Measurements from ENCODE around the gene PRSS21. TPM values are rescaled to one million over a fixed set of nuclear protein-coding genes. Genes with fewer than 3 reads are reported as not detected.

The PRSS21 gene
- total RNA-seq, 2 experiments from 2014 or later = 11.3 to 12.5 TPM

DNA sequence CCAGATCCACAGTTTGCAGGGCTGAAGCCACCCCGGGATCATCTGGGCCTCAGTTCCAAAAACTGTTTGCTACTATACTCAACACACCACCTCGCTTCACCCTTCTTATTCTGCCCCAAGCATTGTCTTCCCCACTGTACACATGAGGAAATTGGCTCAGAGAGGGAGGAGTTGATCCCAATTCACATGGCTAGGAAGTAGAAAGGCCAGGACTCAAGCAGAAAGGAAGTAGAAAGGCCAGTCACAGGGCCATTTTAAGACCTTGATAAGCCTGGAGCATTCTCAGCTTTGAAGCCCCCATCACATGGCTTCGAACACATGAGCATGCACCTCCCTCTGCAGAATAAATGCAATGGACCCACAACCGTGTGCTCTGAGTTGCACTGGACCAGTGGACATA is 48.6 kb downstream of the PRSS21 start:
- ChIA-PET CTCF (interaction anchor here (1.0 to 8.2 kb wide), 4 partner anchors 11 to 41 kb away, joined by 3 to 139 read pairs (median 4); no protein-coding TSS in a partner anchor), POLR2A (no interaction called here)
- no peak for DNase-seq
- ATAC-seq = no peak
- Mint-ChIP-seq H3K36me3 (ENCODE audit: low read depth) (no peaks in the 10 kb centered on the region), H3K4me1 (ENCODE audit: low read depth) (peaks cover 9% of the 10 kb centered on the region), H3K4me3 (no peak overlapping the region), H3K27ac (no peak overlapping the region), H3K27me3 (no peaks in the 10 kb centered on the region), H3K9me3 (no peaks in the 10 kb centered on the region)
- TF ChIP-seq, protein P1, sequence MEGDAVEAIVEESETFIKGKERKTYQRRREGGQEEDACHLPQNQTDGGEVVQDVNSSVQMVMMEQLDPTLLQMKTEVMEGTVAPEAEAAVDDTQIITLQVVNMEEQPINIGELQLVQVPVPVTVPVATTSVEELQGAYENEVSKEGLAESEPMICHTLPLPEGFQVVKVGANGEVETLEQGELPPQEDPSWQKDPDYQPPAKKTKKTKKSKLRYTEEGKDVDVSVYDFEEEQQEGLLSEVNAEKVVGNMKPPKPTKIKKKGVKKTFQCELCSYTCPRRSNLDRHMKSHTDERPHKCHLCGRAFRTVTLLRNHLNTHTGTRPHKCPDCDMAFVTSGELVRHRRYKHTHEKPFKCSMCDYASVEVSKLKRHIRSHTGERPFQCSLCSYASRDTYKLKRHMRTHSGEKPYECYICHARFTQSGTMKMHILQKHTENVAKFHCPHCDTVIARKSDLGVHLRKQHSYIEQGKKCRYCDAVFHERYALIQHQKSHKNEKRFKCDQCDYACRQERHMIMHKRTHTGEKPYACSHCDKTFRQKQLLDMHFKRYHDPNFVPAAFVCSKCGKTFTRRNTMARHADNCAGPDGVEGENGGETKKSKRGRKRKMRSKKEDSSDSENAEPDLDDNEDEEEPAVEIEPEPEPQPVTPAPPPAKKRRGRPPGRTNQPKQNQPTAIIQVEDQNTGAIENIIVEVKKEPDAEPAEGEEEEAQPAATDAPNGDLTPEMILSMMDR (IDR thresholded peaks at IDR 0.05) = no peak
- intact Hi-C loops (cut with micrococcal nuclease) = no loop called here

DNA sequence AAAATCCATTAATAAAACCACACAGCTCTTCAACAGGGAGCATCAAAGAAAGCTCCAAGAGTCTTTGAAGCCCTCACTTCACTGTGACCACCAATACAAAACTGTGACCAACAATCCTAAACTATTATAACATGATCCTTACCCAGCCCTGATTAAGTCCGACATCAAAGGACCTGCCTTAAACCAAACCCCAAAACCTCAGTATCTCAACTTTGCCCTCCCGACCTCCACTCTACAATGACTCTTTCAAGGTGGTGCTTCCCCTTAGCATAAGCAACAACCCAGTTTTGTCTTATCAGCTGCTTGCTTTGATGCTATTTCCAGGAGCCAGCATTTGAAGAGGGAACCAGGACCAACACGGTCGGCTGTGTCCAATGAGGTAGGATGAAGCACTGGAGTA is 49.4 kb downstream of the PRSS21 start:
- H3K27ac Mint-ChIP-seq = no peak overlapping the region
- TF ChIP-seq, protein P1 (IDR thresholded peaks at IDR 0.05) = no peak
- no peaks in the 10 kb centered on the region for H3K27me3 Mint-ChIP-seq
- ChIA-PET POLR2A (no interaction called here), CTCF (interaction anchor here (1.0 to 8.2 kb wide), 4 partner anchors 12 to 27 kb away, joined by 3 to 139 read pairs (median 4); partner anchors contain the start of gene FLYWCH2)
- no peaks in the 10 kb centered on the region for H3K9me3 Mint-ChIP-seq
- ATAC-seq (no peak), DNase-seq (no peak)
- H3K4me3 Mint-ChIP-seq = no peak overlapping the region
- intact Hi-C loops (cut with micrococcal nuclease) = no loop called here
- H3K36me3 Mint-ChIP-seq (ENCODE audit: low read depth) = no peaks in the 10 kb centered on the region
- peaks cover 9% of the 10 kb centered on the region for H3K4me1 Mint-ChIP-seq (ENCODE audit: low read depth)

DNA sequence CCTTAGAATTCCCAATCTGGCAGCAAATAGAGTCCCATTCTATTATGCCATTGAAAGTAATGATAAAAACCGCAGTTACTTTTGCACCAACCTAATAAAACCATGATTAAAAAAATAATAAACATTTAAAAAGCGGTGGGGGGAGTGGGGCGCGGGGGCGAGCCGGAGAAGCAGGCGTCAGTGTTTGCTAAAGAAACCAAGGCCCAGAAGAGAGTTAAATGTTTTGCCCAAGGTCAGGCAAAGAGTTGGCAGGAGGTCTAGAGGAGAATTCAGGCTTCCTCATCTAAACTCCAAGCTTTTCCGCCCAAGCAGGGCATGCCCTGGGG is 50.6 kb downstream of the PRSS21 start:
- ATAC-seq (no peak), DNase-seq (no peak)
- Mint-ChIP-seq H3K27ac (peak overlapping the region; percentile 95), H3K4me1 (ENCODE audit: low read depth) (peaks cover 9% of the 10 kb centered on the region), H3K4me3 (peak overlapping the region; percentile 89), H3K9me3 (no peaks in the 10 kb centered on the region), H3K27me3 (no peaks in the 10 kb centered on the region), H3K36me3 (ENCODE audit: low read depth) (no peaks in the 10 kb centered on the region)
- POLR2A ChIA-PET = interaction anchor here (0.7 to 2.8 kb wide), 13 partner anchors 12 to 114 kb away, joined by 3 to 12 read pairs (median 5); partner anchors contain the start of genes ELOB and FLYWCH2
- CTCF ChIA-PET = interaction anchor here (0.6 to 8.2 kb wide), 31 partner anchors 10 to 1085 kb away, joined by 3 to 139 read pairs (median 6); partner anchors contain the start of genes ELOB, FLYWCH1, FLYWCH2 and KCTD5
- TF ChIP-seq, protein P1 (IDR thresholded peaks at IDR 0.05) = no peak
- intact Hi-C loops (cut with micrococcal nuclease) = no loop called here

DNA sequence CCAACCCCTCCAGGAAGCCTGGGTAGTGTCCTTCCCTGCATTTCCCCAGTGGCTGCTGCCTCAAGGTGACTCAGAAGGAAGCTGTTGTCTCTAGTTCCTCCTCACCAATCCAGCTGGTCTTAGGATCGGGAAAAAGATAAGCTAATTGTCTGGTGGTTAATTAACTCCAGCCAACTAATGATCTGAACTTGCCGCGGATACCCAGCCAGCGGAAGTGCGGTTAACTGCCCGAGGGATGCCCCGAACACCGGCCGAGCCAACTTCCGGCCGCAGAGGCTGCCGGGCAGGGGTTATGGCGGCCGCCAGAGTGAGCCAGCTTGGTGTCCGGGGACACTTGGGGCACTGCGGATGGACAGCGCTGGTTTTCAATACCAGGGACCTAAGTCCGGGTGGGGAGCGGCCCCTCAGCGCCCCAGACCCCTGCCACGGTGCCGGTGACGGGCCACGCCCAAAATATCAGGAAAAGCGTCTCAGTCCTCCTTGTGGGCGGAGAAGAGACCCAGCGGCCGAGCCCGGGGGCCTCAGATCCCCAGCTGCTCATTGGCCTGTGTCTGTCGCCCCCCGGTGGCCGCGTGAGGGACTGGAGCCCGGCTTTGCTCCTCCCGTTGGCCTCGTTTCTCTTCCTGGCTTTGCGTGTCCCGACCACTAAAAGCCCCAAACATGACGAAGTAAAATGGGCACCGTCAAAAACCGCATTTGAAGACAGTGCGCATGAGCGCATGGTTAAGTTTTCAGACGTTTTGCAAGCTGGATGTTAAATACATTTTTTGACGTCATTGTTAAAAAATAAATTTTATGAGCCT is 51.2 kb downstream of the PRSS21 start:
- H3K9me3 Mint-ChIP-seq = no peaks in the 10 kb centered on the region
- ATAC-seq (peak; percentile 96), DNase-seq (peak; percentile 99)
- TF ChIP-seq, protein P1 (IDR thresholded peaks at IDR 0.05) = peak; percentile 98
- no peaks in the 10 kb centered on the region for H3K36me3 Mint-ChIP-seq (ENCODE audit: low read depth)
- intact Hi-C loops (cut with micrococcal nuclease) = no loop called here
- no peaks in the 10 kb centered on the region for H3K27me3 Mint-ChIP-seq
- peaks cover 9% of the 10 kb centered on the region for H3K4me1 Mint-ChIP-seq (ENCODE audit: low read depth)
- H3K27ac Mint-ChIP-seq = peak overlapping the region; percentile 95
- CTCF ChIA-PET = interaction anchor here (0.6 to 8.2 kb wide), 39 partner anchors 10 to 1086 kb away, joined by 3 to 139 read pairs (median 4); partner anchors contain the start of genes ELOB, FLYWCH1, FLYWCH2 and KCTD5
- POLR2A ChIA-PET = interaction anchor here (0.7 to 2.8 kb wide), 15 partner anchors 11 to 114 kb away, joined by 3 to 12 read pairs (median 4); partner anchors contain the start of genes ELOB and FLYWCH2
- H3K4me3 Mint-ChIP-seq = peak overlapping the region; percentile 89

Other genes starting within 250 kb of the PRSS21 start
- gene KCTD5, start 134.7 kb upstream of the PRSS21 start, total RNA-seq = 10 to 100 TPM; 26.0 to 27.3 TPM
- 1 to 10 TPM; 1.2 to 1.4 TPM for gene PRSS27, start 97.0 kb upstream of the PRSS21 start, total RNA-seq
- gene SRRM2, start 64.6 kb upstream of the PRSS21 start, total RNA-seq = 100 to 1,000 TPM; 518 to 561 TPM
- 100 to 1,000 TPM; 174 to 178 TPM for gene ELOB, start 40.0 kb upstream of the PRSS21 start, total RNA-seq
- under 1 TPM in 1 of 2 experiments, not detected in 1; 0.29 TPM for gene PRSS33, start 29.7 kb upstream of the PRSS21 start, total RNA-seq
- not detected for gene PRSS41, start 18.8 kb upstream of the PRSS21 start, total RNA-seq
- 1 to 10 TPM in 1 of 2 experiments, under 1 TPM in 1; 0.97 to 2.1 TPM for gene ZG16B, start 13.1 kb downstream of the PRSS21 start, total RNA-seq
- gene PRSS22, start 40.9 kb downstream of the PRSS21 start, total RNA-seq = not detected
- gene FLYWCH2, start 66.0 kb downstream of the PRSS21 start, total RNA-seq = 10 to 100 TPM; 18.9 to 19.3 TPM
- gene FLYWCH1, start 94.7 kb downstream of the PRSS21 start, total RNA-seq = 10 to 100 TPM; 33.4 to 34.9 TPM
- under 1 TPM in 1 of 2 experiments, not detected in 1; 0.22 TPM for gene KREMEN2, start 147.0 kb downstream of the PRSS21 start, total RNA-seq
- 10 to 100 TPM; 29.4 to 30.4 TPM for gene PAQR4, start 152.1 kb downstream of the PRSS21 start, total RNA-seq
- 100 to 1,000 TPM; 121 to 123 TPM for gene PKMYT1, start 163.2 kb downstream of the PRSS21 start, total RNA-seq
- gene CLDN9, start 195.7 kb downstream of the PRSS21 start, total RNA-seq = not detected
- not detected for gene CLDN6, start 200.9 kb downstream of the PRSS21 start, total RNA-seq
- gene TNFRSF12A, start 203.1 kb downstream of the PRSS21 start, total RNA-seq = 10 to 100 TPM; 11.8 to 13.5 TPM
- gene HCFC1R1, start 206.7 kb downstream of the PRSS21 start, total RNA-seq = 10 to 100 TPM; 24.2 to 24.8 TPM
- 10 to 100 TPM; 55.4 to 56.6 TPM for gene THOC6, start 206.8 kb downstream of the PRSS21 start, total RNA-seq
- under 1 TPM; 0.77 to 0.92 TPM for gene BICDL2, start 219.7 kb downstream of the PRSS21 start, total RNA-seq
- 1 to 10 TPM; 1.1 to 1.5 TPM for gene MMP25, start 229.3 kb downstream of the PRSS21 start, total RNA-seq
- gene IL32, start 248.4 kb downstream of the PRSS21 start, total RNA-seq = 100 to 1,000 TPM; 971 to 974 TPM

All from activated CD8-positive, alpha-beta T cell treated with anti-CD3 and anti-CD28 coated beads for 36 hours (primary cell).